ENCODE data around the gene MAPK1IP1L. TPM values are rescaled to one million over a fixed set of nuclear protein-coding genes. Genes with fewer than 3 reads are reported as not detected.
A peak's percentile ranks its signal among the peaks of the same experiment; 100 is the strongest.
"Not testable (repeated sequence)": the region's sequence is repeated elsewhere in the genome, so short reads cannot be mapped to it uniquely, and the experiment has no call there.

MAPK1IP1L gene
- total and polyA plus RNA-seq, 8 donors: 7.0 to 53.1 (median 28.6) TPM

GRCh38 chr14:55019968-55020554 lies 31.4 kb upstream of the MAPK1IP1L start:
- 88 to 98% (median 95%) methylated on average over 2 of the region's 2 CpGs for WGBS, 5 donors
- no peak overlapping the region for H3K4me3 ChIP-seq
- no peak for DNase-seq
- H3K9me3 ChIP-seq: no peaks in the 10 kb centered on the region
- no peaks in the 10 kb centered on the region for H3K36me3 ChIP-seq
- no peaks in the 10 kb centered on the region for H3K4me1 ChIP-seq
- TF ChIP-seq EP300 (IDR thresholded peaks at IDR 0.05) (no peak), CTCF (IDR thresholded peaks at IDR 0.05) (no peak), POLR2AphosphoS5 (IDR thresholded peaks at IDR 0.05) (no peak), POLR2A (IDR thresholded peaks at IDR 0.05) (no peak)
- H3K27me3 ChIP-seq: no peaks in the 10 kb centered on the region
- no peak overlapping the region for H3K27ac ChIP-seq
- intact Hi-C loops (cut with DNase I; ENCODE audit: low total_unique reads): no loop called here

GRCh38 chr14:55024365-55024764 lies 27.1 kb upstream of the MAPK1IP1L start:
- H3K36me3 ChIP-seq; H3K27me3 ChIP-seq; H3K27ac ChIP-seq; intact Hi-C loops (cut with DNase I; ENCODE audit: low total_unique reads); H3K4me3 ChIP-seq; H3K9me3 ChIP-seq; DNase-seq: not testable (repeated sequence)
- WGBS, 5 donors: 45 to 74% (median 69%) methylated on average over 2 to 4 of the region's 5 CpGs
- H3K4me1 ChIP-seq: peaks cover 6 to 31% (median 24%) of the 10 kb centered on the region in 4 donors

- WGBS, 5 donors: 29 to 34% (median 29%) methylated on average over 7 of the region's 7 CpGs
- peak overlapping the region in 2 of 5 donors; percentile 92 to 93 for H3K27ac ChIP-seq
- TF ChIP-seq POLR2A (IDR thresholded peaks at IDR 0.05) (no peak), EP300 (IDR thresholded peaks at IDR 0.05) (no peak), CTCF (IDR thresholded peaks at IDR 0.05) (no peak), POLR2AphosphoS5 (IDR thresholded peaks at IDR 0.05) (no peak)
Observed at GRCh38 chr14:55025948-55026347, 25.5 kb upstream of the MAPK1IP1L start.

GRCh38 chr14:55026441-55026792 lies 25.0 kb upstream of the MAPK1IP1L start:
- H3K4me1 ChIP-seq: peaks cover 11 to 49% (median 33%) of the 10 kb centered on the region in 4 donors
- H3K27me3 ChIP-seq: no peaks in the 10 kb centered on the region
- H3K9me3 ChIP-seq: no peaks in the 10 kb centered on the region
- peak overlapping the region; percentile 90 to 93 (median 92) for H3K27ac ChIP-seq
- no peaks in the 10 kb centered on the region for H3K36me3 ChIP-seq
- peak overlapping the region; percentile 74 to 81 (median 74) for H3K4me3 ChIP-seq
- no peak for TF ChIP-seq POLR2AphosphoS5 (IDR thresholded peaks at IDR 0.05)
- no peak for TF ChIP-seq CTCF (IDR thresholded peaks at IDR 0.05)
- TF ChIP-seq POLR2A (IDR thresholded peaks at IDR 0.05): no peak
- TF ChIP-seq EP300 (IDR thresholded peaks at IDR 0.05): no peak
- intact Hi-C loops (cut with DNase I; ENCODE audit: low total_unique reads): no loop called here
- no peak for DNase-seq
- WGBS, 5 donors: 1 to 3% (median 1%) methylated on average over 9 of the region's 9 CpGs

More at GRCh38 chr14:55025948-55026347, 25.5 kb upstream of the MAPK1IP1L start:
- intact Hi-C loops (cut with DNase I; ENCODE audit: low total_unique reads): no loop called here
- no peaks in the 10 kb centered on the region for H3K27me3 ChIP-seq
- H3K9me3 ChIP-seq: no peaks in the 10 kb centered on the region
- no peaks in the 10 kb centered on the region for H3K36me3 ChIP-seq
- peaks cover 6 to 45% (median 31%) of the 10 kb centered on the region in 4 donors for H3K4me1 ChIP-seq
- no peak for DNase-seq
- H3K4me3 ChIP-seq: peak overlapping the region in 3 of 4 donors; percentile 74 to 81 (median 74)

Data from stomach (tissue), 9 donors.